WTC11 (cell line): Measurements from ENCODE around the gene TSPAN10. TPM values are rescaled to one million over a fixed set of nuclear protein-coding genes. Genes with fewer than 3 reads are reported as not detected.
A peak's percentile ranks its signal among the peaks of the same experiment; 100 is the strongest.

Source experiments
- ATAC-seq: fragments of 200-7000 bp; cut with Tn5 transposase; 2 replicates; pipeline ENCODE4 v1.10.0; 2021; ENCODE audit warnings: mild to moderate bottlenecking, moderate library complexity
- CTCF ChIA-PET: fragments of 300-600 bp; sonication (Branson Sonifier 250); formaldehyde crosslinking; loops from one replicate; lab custom pipeline; 2021; ENCODE audit warnings: antibody characterized with exemption; lab: Charles Lee
- POLR2A ChIA-PET: fragments of 350-600 bp; sonication (Branson Sonifier 250); formaldehyde crosslinking; loops from one replicate; lab custom pipeline; 2021; ENCODE audit warnings: antibody characterized with exemption; lab: Charles Lee
- DNase-seq: peaks from one replicate; pipeline ENCODE4 v3.0.0; 2021; ENCODE audit warnings: low spot score
- H3K27ac Mint-ChIP-seq: 2 replicates; pipeline ENCODE4 v1.8.0; 2021; ENCODE audit warnings: mixed read lengths
- H3K27me3 Mint-ChIP-seq: 2 replicates; pipeline ENCODE4 v1.8.0; 2021; ENCODE audit warnings: low read depth, mild to moderate bottlenecking, moderate library complexity, mixed read lengths
- H3K36me3 Mint-ChIP-seq: 2 replicates; pipeline ENCODE4 v1.8.0; 2021; ENCODE audit warnings: mixed read lengths
- H3K4me1 Mint-ChIP-seq: 2 replicates; pipeline ENCODE4 v1.8.0; 2022; ENCODE audit warnings: mixed read lengths
- H3K4me3 Mint-ChIP-seq: 2 replicates; pipeline ENCODE4 v1.8.0; 2021; ENCODE audit warnings: mild to moderate bottlenecking, moderate library complexity, mixed read lengths
- H3K9me3 Mint-ChIP-seq: 2 replicates; pipeline ENCODE4 v1.8.0; 2021; ENCODE audit warnings: mixed read lengths
- ATF2 ChIP-seq: sonication (generic); formaldehyde crosslinking; IDR thresholded peaks from 2 replicates; pipeline ENCODE4 v1.8.1; 2022; ENCODE audit warnings: low read depth, missing genetic modification reagents, borderline replicate concordance
- CBFB ChIP-seq: sonication (generic); formaldehyde crosslinking; IDR thresholded peaks from 2 replicates; pipeline ENCODE4 v1.8.1; 2022; ENCODE audit warnings: mild to moderate bottlenecking, low read depth, missing genetic modification reagents
- ETV6 ChIP-seq: sonication (generic); formaldehyde crosslinking; IDR thresholded peaks from 2 replicates; pipeline ENCODE4 v1.8.1; 2022; ENCODE audit warnings: mild to moderate bottlenecking, missing genetic modification reagents
- FOXP4 ChIP-seq: sonication (generic); formaldehyde crosslinking; IDR thresholded peaks from 2 replicates; pipeline ENCODE4 v1.8.0; 2022; ENCODE audit warnings: mild to moderate bottlenecking, missing genetic modification reagents
- JUN ChIP-seq: sonication (generic); formaldehyde crosslinking; IDR thresholded peaks from 2 replicates; pipeline ENCODE4 v1.8.0; 2023; ENCODE audit warnings: mild to moderate bottlenecking, missing genetic modification reagents
- KAT7 ChIP-seq: sonication (generic); formaldehyde crosslinking; IDR thresholded peaks from 2 replicates; pipeline ENCODE4 v1.8.1; 2023; ENCODE audit warnings: missing genetic modification reagents, mild to moderate bottlenecking, borderline replicate concordance
- MLX ChIP-seq: sonication (generic); formaldehyde crosslinking; IDR thresholded peaks from 2 replicates; pipeline ENCODE4 v1.8.1; 2023; ENCODE audit warnings: mild to moderate bottlenecking, missing genetic modification reagents, moderate library complexity
- MXD4 ChIP-seq: fragments of 250-450 bp; sonication (Bioruptor Pico); IDR thresholded peaks from 2 replicates; pipeline ENCODE4 v1.8.0; 2021; ENCODE audit warnings: mild to moderate bottlenecking, moderate library complexity, borderline replicate concordance
- MYBL2 ChIP-seq: sonication (generic); formaldehyde crosslinking; IDR thresholded peaks from 2 replicates; pipeline ENCODE4 v1.8.1; 2023; ENCODE audit warnings: mild to moderate bottlenecking, moderate library complexity, missing genetic modification reagents
- NR1H2 ChIP-seq: sonication (generic); formaldehyde crosslinking; IDR thresholded peaks from 2 replicates; pipeline ENCODE4 v1.9.0; 2021; ENCODE audit warnings: mild to moderate bottlenecking, moderate library complexity, missing genetic modification reagents
- NR2C2 ChIP-seq: sonication (generic); formaldehyde crosslinking; IDR thresholded peaks from 2 replicates; pipeline ENCODE4 v1.8.0; 2022; ENCODE audit warnings: mild to moderate bottlenecking, missing genetic modification reagents
- PREB ChIP-seq: sonication (generic); formaldehyde crosslinking; IDR thresholded peaks from 2 replicates; pipeline ENCODE4 v1.8.1; 2022; ENCODE audit warnings: mild to moderate bottlenecking, missing genetic modification reagents, moderate library complexity, borderline replicate concordance
- RELA ChIP-seq: sonication (generic); formaldehyde crosslinking; IDR thresholded peaks from 2 replicates; pipeline ENCODE4 v1.8.1; 2022; ENCODE audit warnings: missing genetic modification reagents, mild to moderate bottlenecking, borderline replicate concordance
- SMAD3 ChIP-seq: sonication (generic); formaldehyde crosslinking; IDR thresholded peaks from 2 replicates; pipeline ENCODE4 v1.8.0; 2022; ENCODE audit warnings: missing genetic modification reagents, mild to moderate bottlenecking, borderline replicate concordance
- SOX15 ChIP-seq: fragments of 250-450 bp; sonication (Bioruptor Pico); IDR thresholded peaks from 2 replicates; pipeline ENCODE4 v1.9.0; 2021; ENCODE audit warnings: mild to moderate bottlenecking
- ZNF138 ChIP-seq: sonication (generic); formaldehyde crosslinking; conservative IDR thresholded peaks from 2 replicates; pipeline ENCODE4 v1.8.1; 2022; ENCODE audit warnings: mild to moderate bottlenecking, moderate library complexity, missing genetic modification reagents
- ZNF219 ChIP-seq: sonication (generic); formaldehyde crosslinking; IDR thresholded peaks from 2 replicates; pipeline ENCODE4 v1.8.0; 2023; ENCODE audit warnings: missing genetic modification reagents, mild to moderate bottlenecking, borderline replicate concordance
- ZNF281 ChIP-seq: sonication (generic); formaldehyde crosslinking; IDR thresholded peaks from 2 replicates; pipeline ENCODE4 v1.8.0; 2023; ENCODE audit warnings: mild to moderate bottlenecking, missing genetic modification reagents
- ZNF423 ChIP-seq: fragments of 250-450 bp; sonication (Bioruptor Pico); IDR thresholded peaks from 2 replicates; pipeline ENCODE4 v2.1.2; 2022; ENCODE audit warnings: mild to moderate bottlenecking, moderate library complexity
- ZNF671 ChIP-seq: fragments of 250-450 bp; sonication (Bioruptor Pico); IDR thresholded peaks from 2 replicates; pipeline ENCODE4 v1.8.0; 2021; ENCODE audit warnings: mild to moderate bottlenecking
- ZSCAN18 ChIP-seq: fragments of 250-450 bp; sonication (Bioruptor Pico); IDR thresholded peaks from 2 replicates; pipeline ENCODE4 v2.1.2; 2022; ENCODE audit warnings: mild to moderate bottlenecking, moderate library complexity
- total RNA-seq: library from RNA; stranded (reverse); gene quantifications from 3 replicates; pipeline ENCODE4 v1.2.3, GENCODE V29; 2021

The TSPAN10 gene
- total RNA-seq, 1 experiment from 2014 or later, result 1.5 TPM

GRCh38 chr17:81683584-81684441 lies 46.8 kb downstream of the TSPAN10 start, which contains the start of the genes ARL16 and HGS (continued):
- TF ChIP-seq ZSCAN18 (CRISPR knock-in tag), result no peak
- TF ChIP-seq ZNF423 (CRISPR knock-in tag), result no peak
- TF ChIP-seq NR2C2, result no peak
- TF ChIP-seq NR1H2 (CRISPR knock-in tag), result no peak
- no peak for TF ChIP-seq ZNF671 (CRISPR knock-in tag)
- TF ChIP-seq CBFB (CRISPR knock-in tag), result no peak
- TF ChIP-seq KAT7 (CRISPR knock-in tag), result no peak
- TF ChIP-seq ZNF219 (CRISPR knock-in tag), result no peak
- TF ChIP-seq ZNF138 (CRISPR knock-in tag), result no peak
- no peak for TF ChIP-seq MXD4 (CRISPR knock-in tag)
- peak; percentile 66; the same call in 1 of the 2 replicates for TF ChIP-seq ETV6 (CRISPR knock-in tag)
- TF ChIP-seq MYBL2 (CRISPR knock-in tag), result no peak
- no peak for TF ChIP-seq SOX15

GRCh38 chr17:81684442-81684911 lies 47.5 kb downstream of the TSPAN10 start:
- TF ChIP-seq RELA (CRISPR knock-in tag), result 0 out of 2 replicates have a peak, but pooled peaks have one; percentile 5
- 0 out of 2 replicates have a peak, but pooled peaks have one; percentile 50 for TF ChIP-seq SMAD3
- no peak for TF ChIP-seq ZNF281 (CRISPR knock-in tag)
- Mint-ChIP-seq H3K36me3 (peaks cover 25% of the 10 kb centered on the region), H3K4me3 (peak overlapping the region; percentile 82), H3K27me3 (no peaks in the 10 kb centered on the region; the same call in 1 of the 2 replicates), H3K4me1 (peaks cover 12% of the 10 kb centered on the region), H3K9me3 (no peaks in the 10 kb centered on the region), H3K27ac (peak overlapping the region; percentile 84)
- no peak for ATAC-seq
- POLR2A ChIA-PET, result interaction anchor here (1.2 kb wide), 1 partner anchor 19 kb away, joined by 3 read pairs; no protein-coding TSS in a partner anchor
- no peak for DNase-seq
- CTCF ChIA-PET, result interaction anchor here (1.1 to 2.7 kb wide), 6 partner anchors 9 to 185 kb away, joined by 3 to 15 read pairs (median 6); partner anchors contain the start of gene MRPL12

GRCh38 chr17:81685108-81685507 lies 48.1 kb downstream of the TSPAN10 start:
- no peaks in the 10 kb centered on the region; the same call in 1 of the 2 replicates for H3K27me3 Mint-ChIP-seq
- no peak for ATAC-seq
- no peaks in the 10 kb centered on the region for H3K9me3 Mint-ChIP-seq
- H3K4me3 Mint-ChIP-seq, result peak overlapping the region; percentile 82
- peaks cover 31% of the 10 kb centered on the region for H3K36me3 Mint-ChIP-seq
- ChIA-PET POLR2A (no interaction called here), CTCF (interaction anchor here (1.0 to 2.7 kb wide), 4 partner anchors 9 to 184 kb away, joined by 5 to 9 read pairs (median 6); partner anchors contain the start of gene MRPL12)
- no peak for TF ChIP-seq MLX (CRISPR knock-in tag)
- no peak for TF ChIP-seq MXD4 (CRISPR knock-in tag)
- TF ChIP-seq PREB, result no peak
- TF ChIP-seq ATF2, result no peak
- TF ChIP-seq JUN, result no peak
- TF ChIP-seq FOXP4 (CRISPR knock-in tag), result no peak
- H3K27ac Mint-ChIP-seq, result peak overlapping the region; percentile 27; the same call in 1 of the 2 replicates
- no peak for DNase-seq
- H3K4me1 Mint-ChIP-seq, result peaks cover 12% of the 10 kb centered on the region
